ENCODE measurements around the gene PHOX2B. TPM values are rescaled to one million over a fixed set of nuclear protein-coding genes. Genes with fewer than 3 reads are reported as not detected.

The PHOX2B gene
- polyA plus RNA-seq, 1 of the 3 experiments (the other 2 are of a cell fraction) = 0.95 TPM

DNA sequence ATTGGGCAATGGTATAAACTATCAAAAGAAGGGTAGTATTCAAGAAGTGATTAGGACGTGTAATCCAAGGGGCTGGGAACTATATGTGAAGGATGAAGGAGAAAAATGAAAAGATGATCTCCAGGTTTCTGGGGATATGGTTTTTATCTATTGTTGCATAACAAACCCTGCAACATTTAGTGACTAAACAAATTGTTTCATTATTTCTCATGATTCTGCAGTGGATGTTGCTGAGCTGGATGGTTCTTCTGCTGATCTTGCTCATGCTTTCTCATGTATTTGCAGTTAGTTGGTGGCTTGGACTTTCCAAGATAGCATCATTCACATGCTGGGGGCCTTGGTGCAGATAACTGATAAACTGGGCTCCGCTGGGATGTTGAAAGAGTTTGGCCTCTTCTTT, 29.1 kb downstream of the PHOX2B start:
- Histone ChIP-seq H3K4me2 (no peak overlapping the region), H3K9ac (no peak overlapping the region), H3K27me3 (ENCODE audit: insufficient read depth) (no peaks in the 10 kb centered on the region), H2AFZ (ENCODE audit: low read depth) (no peak overlapping the region), H3K9me2 (no peaks in the 10 kb centered on the region), H3K36me3 (replicated peaks in 1 of 2; ENCODE audit: control insufficient read depth in 1 of 2, insufficient read depth in 2 of 2, low read length in 1 of 2) (no peaks in the 10 kb centered on the region), H3F3A (replicated peaks; ENCODE audit: insufficient read depth) (peaks cover 6% of the 10 kb centered on the region), H3K4me3 (ENCODE audit: low read depth in 2 of 2, low read length in 1 of 2) (no peak overlapping the region), H3K4me1 (ENCODE audit: control insufficient read depth in 1 of 2, insufficient read depth in 2 of 2, low read depth in 1 of 2, low read length in 1 of 2) (no peaks in the 10 kb centered on the region; a peak in 2 of 4 replicates), H4K20me1 (ENCODE audit: insufficient read depth) (no peaks in the 10 kb centered on the region), H3K27ac (ENCODE audit: low read depth in 2 of 2, low read length in 1 of 2) (peak overlapping the region in 1 of 2 experiments; percentile 50; a peak in 2 of 4 replicates), H3K79me2 (ENCODE audit: insufficient read depth) (no peaks in the 10 kb centered on the region), H3K9me3 (no peaks in the 10 kb centered on the region)
- ChIA-PET POLR2A (no interaction called here), CTCF (no interaction called here)
- 46% methylated on average over 2 of the region's 2 CpGs for WGBS (ENCODE audit: low lambda C conversion rate)
- TF ChIP-seq MAX (IDR thresholded peaks at IDR 0.05; ENCODE audit: low read depth) (no peak), EZH2phosphoT487 (IDR thresholded peaks at IDR 0.05; ENCODE audit: borderline replicate concordance, low read depth) (no peak), TEAD4 (IDR thresholded peaks at IDR 0.05; ENCODE audit: borderline replicate concordance, insufficient read depth) (no peak), SMC3 (IDR thresholded peaks at IDR 0.05; ENCODE audit: low read depth, low read length) (no peak), TAF1 (IDR thresholded peaks at IDR 0.05; ENCODE audit: borderline replicate concordance, low read depth, low read length) (no peak), FOXM1 (IDR thresholded peaks at IDR 0.05; ENCODE audit: low read depth) (no peak), EP300 (IDR thresholded peaks at IDR 0.05; ENCODE audit: borderline replicate concordance in 1 of 2, low read depth in 1 of 2, low read length in 1 of 2) (no peak), GATA2 (CRISPR knock-in tag; IDR thresholded peaks at IDR 0.05) (no peak), JUND (IDR thresholded peaks at IDR 0.05) (no peak), RAD21 (IDR thresholded peaks at IDR 0.05; ENCODE audit: low read length) (no peak), NRF1 (IDR thresholded peaks at IDR 0.05; ENCODE audit: low read depth, low read length) (no peak), YY1 (IDR thresholded peaks at IDR 0.05; ENCODE audit: low read depth) (no peak), POLR2AphosphoS5 (IDR thresholded peaks at IDR 0.05; ENCODE audit: low read depth, low read length) (no peak), SIN3A (IDR thresholded peaks at IDR 0.05; ENCODE audit: borderline replicate concordance, low read depth, low read length) (no peak), RCOR1 (IDR thresholded peaks at IDR 0.05; ENCODE audit: low read length) (no peak), RXRA (IDR thresholded peaks at IDR 0.05; ENCODE audit: borderline replicate concordance, low read depth) (no peak), MXI1 (IDR thresholded peaks at IDR 0.05; ENCODE audit: low read depth, low read length) (no peak), GABPA (IDR thresholded peaks at IDR 0.05; ENCODE audit: low read depth) (no peak), REST (IDR thresholded peaks at IDR 0.05; ENCODE audit: low read depth, low read length) (no peak)
- TF ChIP-seq, protein P1, sequence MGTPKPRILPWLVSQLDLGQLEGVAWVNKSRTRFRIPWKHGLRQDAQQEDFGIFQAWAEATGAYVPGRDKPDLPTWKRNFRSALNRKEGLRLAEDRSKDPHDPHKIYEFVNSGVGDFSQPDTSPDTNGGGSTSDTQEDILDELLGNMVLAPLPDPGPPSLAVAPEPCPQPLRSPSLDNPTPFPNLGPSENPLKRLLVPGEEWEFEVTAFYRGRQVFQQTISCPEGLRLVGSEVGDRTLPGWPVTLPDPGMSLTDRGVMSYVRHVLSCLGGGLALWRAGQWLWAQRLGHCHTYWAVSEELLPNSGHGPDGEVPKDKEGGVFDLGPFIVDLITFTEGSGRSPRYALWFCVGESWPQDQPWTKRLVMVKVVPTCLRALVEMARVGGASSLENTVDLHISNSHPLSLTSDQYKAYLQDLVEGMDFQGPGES (IDR thresholded peaks at IDR 0.05; ENCODE audit: low read depth, low read length) = no peak
- no peak for DNase-seq

All from SK-N-SH (cell line).